H9 (cell line): ENCODE results near the gene FAM13A. TPM values are rescaled to one million over a fixed set of nuclear protein-coding genes. Genes with fewer than 3 reads are reported as not detected.

ENCODE experiments used
- DNase-seq: peaks from one replicate; pipeline ENCODE4 v3.0.0-alpha.2; 2017
- H2AFZ ChIP-seq: one replicate; pipeline ENCODE4 v1.6.1; 2013; ENCODE audit warnings: mild to moderate bottlenecking, low read length, control low read depth, moderate library complexity
- H2AK5ac ChIP-seq: 2 replicates; pipeline ENCODE4 v1.6.1; 2013; ENCODE audit warnings: low read length, control low read depth, mixed read lengths; ENCODE audit not compliant: insufficient read length
- H2BK120ac ChIP-seq: one replicate; pipeline ENCODE4 v1.6.1; 2013; ENCODE audit warnings: low read depth, mild to moderate bottlenecking, low read length, control low read depth, inconsistent platforms; ENCODE audit not compliant: poor library complexity, severe bottlenecking
- H2BK12ac ChIP-seq: 2 replicates; pipeline ENCODE4 v1.6.1; 2013; ENCODE audit warnings: low read length, control low read depth, mixed read lengths, low read depth; ENCODE audit not compliant: insufficient read length
- H2BK15ac ChIP-seq: 2 replicates; pipeline ENCODE4 v1.6.1; 2013; ENCODE audit warnings: low read depth, low read length, control low read depth
- H2BK20ac ChIP-seq: one replicate; pipeline ENCODE4 v1.6.1; 2013; ENCODE audit warnings: low read depth, mild to moderate bottlenecking, low read length, control low read depth, inconsistent platforms; ENCODE audit not compliant: poor library complexity, severe bottlenecking
- H2BK5ac ChIP-seq: 2 replicates; pipeline ENCODE4 v1.6.1; 2013; ENCODE audit warnings: low read length, control low read depth, mixed read lengths; ENCODE audit not compliant: insufficient read length
- H3K14ac ChIP-seq: 2 replicates; pipeline ENCODE4 v1.6.1; 2013; ENCODE audit warnings: low read length, control low read depth; ENCODE audit not compliant: insufficient read depth
- H3K18ac ChIP-seq: 2 replicates; pipeline ENCODE4 v1.6.1; 2013; ENCODE audit warnings: low read depth, mild to moderate bottlenecking, mixed read lengths, low read length, control low read depth; ENCODE audit not compliant: insufficient read length
- H3K23ac ChIP-seq: 2 replicates; pipeline ENCODE4 v1.6.1; 2013; ENCODE audit warnings: low read length, control low read depth, mixed read lengths, low read depth; ENCODE audit not compliant: insufficient read length
- H3K23me2 ChIP-seq: 2 replicates; pipeline ENCODE4 v1.6.1; 2013; ENCODE audit warnings: low read depth, mild to moderate bottlenecking, mixed read lengths, low read length, control low read depth; ENCODE audit not compliant: insufficient read length, poor library complexity, severe bottlenecking
- H3K27ac ChIP-seq: 2 replicates; pipeline ENCODE4 v1.5.1; 2013; ENCODE audit warnings: low read length, control low read depth, mixed read lengths, low read depth; ENCODE audit not compliant: insufficient read length
- H3K27me3 ChIP-seq: 2 replicates; pipeline ENCODE4 v1.6.1; 2013; ENCODE audit warnings: low read length, control low read depth, inconsistent platforms; ENCODE audit not compliant: insufficient read depth
- H3K4ac ChIP-seq: 2 replicates; pipeline ENCODE4 v1.6.1; 2013; ENCODE audit warnings: low read depth, mild to moderate bottlenecking, control low read depth, inconsistent platforms, low read length, moderate library complexity
- H3K4me1 ChIP-seq: 2 replicates; pipeline ENCODE4 v1.6.1; 2013; ENCODE audit warnings: low read length, control low read depth, inconsistent platforms; ENCODE audit not compliant: insufficient read depth
- H3K4me2 ChIP-seq: 2 replicates; pipeline ENCODE4 v1.6.1; 2013; ENCODE audit warnings: low read length, control low read depth, mixed read lengths; ENCODE audit not compliant: insufficient read length, insufficient read depth
- H3K56ac ChIP-seq: 2 replicates; pipeline ENCODE4 v1.6.1; 2013; ENCODE audit warnings: low read depth, mild to moderate bottlenecking, mixed read lengths, low read length, control low read depth; ENCODE audit not compliant: insufficient read length
- H3K79me1 ChIP-seq: 2 replicates; pipeline ENCODE4 v1.6.1; 2013; ENCODE audit warnings: low read depth, mild to moderate bottlenecking, moderate library complexity, low read length, control low read depth, inconsistent platforms; ENCODE audit not compliant: insufficient read depth, poor library complexity, severe bottlenecking
- H3K79me2 ChIP-seq: 2 replicates; pipeline ENCODE4 v1.6.1; 2013; ENCODE audit warnings: low read length, control low read depth, inconsistent platforms; ENCODE audit not compliant: insufficient read depth
- H3K9ac ChIP-seq: 2 replicates; pipeline ENCODE4 v1.6.1; 2013; ENCODE audit warnings: low read length, control low read depth, mixed read lengths; ENCODE audit not compliant: insufficient read length; ENCODE audit errors: extremely low read depth
- H3K9me3 ChIP-seq: one replicate; pipeline ENCODE4 v1.6.1; 2013; ENCODE audit warnings: low read depth, low read length, inconsistent platforms; ENCODE audit not compliant: control insufficient read depth
- H3T11ph ChIP-seq: one replicate; pipeline ENCODE4 v1.6.1; 2013; ENCODE audit warnings: mild to moderate bottlenecking, low read length, control low read depth, inconsistent platforms
- H4K20me1 ChIP-seq: one replicate; pipeline ENCODE4 v1.6.1; 2013; ENCODE audit not compliant: control insufficient read depth, insufficient read length, insufficient read depth
- H4K5ac ChIP-seq: 2 replicates; pipeline ENCODE4 v1.6.1; 2013; ENCODE audit warnings: low read depth, mild to moderate bottlenecking, mixed read lengths, low read length, control low read depth; ENCODE audit not compliant: insufficient read length
- H4K8ac ChIP-seq: replicated peaks from 2 replicates; pipeline ENCODE4 v1.6.1; 2013; ENCODE audit warnings: low read length, control low read depth, mixed read lengths, low read depth; ENCODE audit not compliant: insufficient read length
- H4K91ac ChIP-seq: 2 replicates; pipeline ENCODE4 v1.6.1; 2013; ENCODE audit warnings: low read depth, mild to moderate bottlenecking, moderate library complexity, mixed read lengths, low read length, control low read depth; ENCODE audit not compliant: insufficient read length
- H3K27ac Mint-ChIP-seq, 3 experiments: 2 replicates in 2 of 3; 3 replicates in 1 of 3; pipeline ENCODE4 v1.8.0; 2020 to 2021; ENCODE audit warnings: mixed read lengths in 3 of 3, mild to moderate bottlenecking in 1 of 3, moderate library complexity in 1 of 3
- H3K27me3 Mint-ChIP-seq: 2 replicates; pipeline ENCODE4 v1.8.0; 2021; ENCODE audit warnings: low read depth, mild to moderate bottlenecking, moderate library complexity, mixed read lengths
- H3K36me3 Mint-ChIP-seq, 3 experiments: 2 replicates in 2 of 3; 3 replicates in 1 of 3; pipeline ENCODE4 v1.8.0; 2020 to 2021; ENCODE audit warnings: low read depth in 3 of 3, mixed read lengths in 3 of 3; ENCODE audit not compliant: insufficient read depth in 1 of 3
- H3K4me1 Mint-ChIP-seq, 2 experiments: 2 replicates each; pipeline ENCODE4 v1.8.0; 2020; ENCODE audit warnings: mixed read lengths in 2 of 2
- H3K4me3 Mint-ChIP-seq, 2 experiments: 2 replicates in 1 of 2; 3 replicates in 1 of 2; pipeline ENCODE4 v1.8.0; 2020 to 2021; ENCODE audit warnings: mild to moderate bottlenecking in 2 of 2, mixed read lengths in 2 of 2, moderate library complexity in 1 of 2
- H3K9me3 Mint-ChIP-seq, 2 experiments: 2 replicates in 1 of 2; 3 replicates in 1 of 2; pipeline ENCODE4 v1.8.0; 2020; ENCODE audit warnings: mild to moderate bottlenecking in 2 of 2, mixed read lengths in 2 of 2, moderate library complexity in 1 of 2
- CTCF ChIP-seq: fragments of 200-600 bp; sonication (generic); conservative IDR thresholded peaks from 3 replicates; pipeline ENCODE4 v1.8.0; 2021; ENCODE audit warnings: antibody characterized with exemption, mild to moderate bottlenecking
- total RNA-seq: library from RNA; stranded (reverse); gene quantifications from 2 replicates; pipeline ENCODE4 v1.2.1, GENCODE V29; 2021

The FAM13A gene
- total RNA-seq, 1 experiment from 2014 or later, result 12.7 TPM

- H3K56ac ChIP-seq, result no peak overlapping the region
- no peak overlapping the region for H3K4me3 Mint-ChIP-seq
Observed at GRCh38 chr4:88757067-88757466, 299.9 kb downstream of the FAM13A start.

More at GRCh38 chr4:88757067-88757466, 299.9 kb downstream of the FAM13A start:
- Histone ChIP-seq H3K4me1 (peaks cover 2% of the 10 kb centered on the region; the same call in 1 of the 2 replicates), H3K9me3 (no peaks in the 10 kb centered on the region), H4K91ac (no peak overlapping the region), H2BK5ac (no peak overlapping the region), H3K27me3 (no peaks in the 10 kb centered on the region), H3K23me2 (no peaks in the 10 kb centered on the region), H3K23ac (no peak overlapping the region), H3K79me1 (no peaks in the 10 kb centered on the region), H2BK20ac (no peak overlapping the region), H3T11ph (no peak overlapping the region), H4K20me1 (no peaks in the 10 kb centered on the region), H3K14ac (no peak overlapping the region), H4K5ac (no peak overlapping the region), H3K79me2 (no peaks in the 10 kb centered on the region), H2BK15ac (no peak overlapping the region), H2AK5ac (no peak overlapping the region), H3K18ac (no peak overlapping the region), H2BK12ac (no peak overlapping the region), H3K4me2 (no peak overlapping the region), H3K4ac (no peak overlapping the region), H3K9ac (no peak overlapping the region), H2AFZ (no peak overlapping the region), H3K27ac (no peak overlapping the region), H4K8ac (no peak overlapping the region), H2BK120ac (no peak overlapping the region)
- H3K36me3 Mint-ChIP-seq, result peaks cover 0 to 4% (median 0%) of the 10 kb centered on the region in 3 experiments; a peak in 1 of 7 replicates
- peaks cover 24 to 31% of the 10 kb centered on the region in 2 experiments for H3K4me1 Mint-ChIP-seq
- no peaks in the 10 kb centered on the region for H3K27me3 Mint-ChIP-seq
- no peak overlapping the region for H3K27ac Mint-ChIP-seq
- no peak for DNase-seq
- no peaks in the 10 kb centered on the region for H3K9me3 Mint-ChIP-seq
- TF ChIP-seq CTCF, result no peak
